Endothelial cell of umbilical vein (primary cell): ENCODE data around the gene GLI2. TPM values are rescaled to one million over a fixed set of nuclear protein-coding genes. Genes with fewer than 3 reads are reported as not detected.

Experiments
- BruUV-seq: library from RNA; stranded (reverse); fragments of 400-500 nt; replicated peaks from 2 replicates; lab custom pipeline; 2021; lab: Mats Ljungman, UMichigan
- CTCF ChIA-PET: fragments of 300-600, 350-600 bp; sonication (Branson Sonifier 250); formaldehyde crosslinking; loops from one replicate; lab custom pipeline; 2021; ENCODE audit warnings: antibody characterized with exemption, inconsistent platforms; lab: Charles Lee
- POLR2A ChIA-PET: fragments of 300-600, 350-600 bp; sonication (Branson Sonifier 250); formaldehyde crosslinking; loops from one replicate; lab custom pipeline; 2021; ENCODE audit warnings: antibody characterized with exemption, inconsistent platforms; lab: Charles Lee
- DNase-seq: peaks from one replicate; pipeline ENCODE4 v3.0.0-alpha.2; 2011; ENCODE audit warnings: low read depth, low spot score
- FAIRE-seq: peaks from 2 replicates; lab custom pipeline; 2011; peaks lifted over from hg19 to GRCh38; lab: Jason Lieb, UNC
- H2AFZ ChIP-seq: 2 replicates; pipeline ENCODE4 v1.6.0; 2012; ENCODE audit warnings: low read depth, low read length, control low read depth, inconsistent platforms
- H3K27ac ChIP-seq: 2 replicates; pipeline ENCODE4 v1.5.1; 2011; ENCODE audit warnings: low read depth, mild to moderate bottlenecking, control low read depth, low read length, moderate library complexity; ENCODE audit not compliant: insufficient read depth
- H3K27me3 ChIP-seq, 2 experiments: 2 replicates each; pipeline versions ENCODE4 v1.6.0 to v1.6.1; 2011; ENCODE audit warnings: low read length in 2 of 2, mixed read lengths in 1 of 2; ENCODE audit not compliant: control insufficient read depth in 2 of 2, insufficient read depth in 2 of 2
- H3K36me3 ChIP-seq, 2 experiments: 2 replicates in 1 of 2; 3 replicates in 1 of 2; pipeline ENCODE4 v1.5.1; 2011; ENCODE audit warnings: low read length in 2 of 2, mild to moderate bottlenecking in 1 of 2, moderate library complexity in 1 of 2; ENCODE audit not compliant: control insufficient read depth in 2 of 2, insufficient read depth in 2 of 2; ENCODE audit errors: extremely low read depth in 1 of 2
- H3K4me1 ChIP-seq: 3 replicates; pipeline ENCODE4 v1.5.1; 2011; ENCODE audit warnings: mild to moderate bottlenecking, low read length; ENCODE audit not compliant: control insufficient read depth, insufficient read depth; ENCODE audit errors: extremely low read depth
- H3K4me2 ChIP-seq: 2 replicates; pipeline ENCODE4 v1.6.1; 2011; ENCODE audit warnings: low read length, control low read depth, mixed read lengths; ENCODE audit not compliant: insufficient read depth
- H3K4me3 ChIP-seq, 3 experiments: fragments of 200-600 bp in 1 of 3; sonication (generic), shearing (Covaris generic) in 1 of 3; replicated peaks in 1 of 3; 2 replicates each; pipeline ENCODE4 v1.5.1; 2011 to 2016; ENCODE audit warnings: control low read depth in 3 of 3, low read length in 3 of 3, mild to moderate bottlenecking in 2 of 3, inconsistent platforms in 1 of 3, low read depth in 1 of 3, moderate library complexity in 1 of 3; ENCODE audit not compliant: insufficient read depth in 1 of 3
- H3K79me2 ChIP-seq: 2 replicates; pipeline ENCODE4 v1.6.0; 2012; ENCODE audit warnings: low read length, inconsistent platforms; ENCODE audit not compliant: control insufficient read depth, insufficient read depth
- H3K9ac ChIP-seq: replicated peaks from 2 replicates; pipeline ENCODE3; 2011; ENCODE audit warnings: low read length, control low read depth; ENCODE audit not compliant: insufficient read depth; ENCODE audit errors: extremely low read depth
- H3K9me1 ChIP-seq: replicated peaks from 3 replicates; pipeline ENCODE4 v1.6.0; 2011; ENCODE audit warnings: mild to moderate bottlenecking, low read length; ENCODE audit not compliant: control insufficient read depth, insufficient read depth; ENCODE audit errors: extremely low read depth
- H3K9me3 ChIP-seq: replicated peaks from 2 replicates; pipeline ENCODE4 v1.5.1; 2012; ENCODE audit warnings: low read length, inconsistent platforms; ENCODE audit not compliant: control insufficient read depth, insufficient read depth
- H4K20me1 ChIP-seq: replicated peaks from 2 replicates; pipeline ENCODE3; 2011; ENCODE audit warnings: mild to moderate bottlenecking, low read length; ENCODE audit not compliant: control insufficient read depth, insufficient read depth; ENCODE audit errors: extremely low read depth
- CTCF ChIP-seq, 2 donors: IDR thresholded peaks; 1 replicate in 1 of 2; 2 replicates in 1 of 2; pipeline ENCODE4 v1.5.1; 2011; ENCODE audit warnings: low read length in 2 of 2, mild to moderate bottlenecking in 2 of 2, moderate library complexity in 2 of 2, control low read depth in 1 of 2, inconsistent platforms in 1 of 2, low read depth in 1 of 2; ENCODE audit not compliant: insufficient read depth in 1 of 2; ENCODE audit errors: extremely low read depth in 1 of 2
- EZH2 ChIP-seq: IDR thresholded peaks from 2 replicates; pipeline ENCODE4 v1.6.1; 2012; ENCODE audit warnings: borderline replicate concordance, low read depth, mild to moderate bottlenecking, moderate library complexity, low read length, inconsistent platforms; ENCODE audit not compliant: severe bottlenecking
- FOS ChIP-seq: IDR thresholded peaks from 2 replicates; pipeline ENCODE4 v1.6.1; 2011; ENCODE audit warnings: mild to moderate bottlenecking, low read length, moderate library complexity, borderline replicate concordance; ENCODE audit not compliant: insufficient read depth
- GATA2 ChIP-seq: IDR thresholded peaks from 2 replicates; pipeline ENCODE4 v1.7.0; 2011; ENCODE audit warnings: low read depth, mild to moderate bottlenecking, moderate library complexity, mixed read lengths, low read length; ENCODE audit not compliant: insufficient read length, insufficient read depth
- JUN ChIP-seq: IDR thresholded peaks from 2 replicates; pipeline ENCODE4 v1.6.1; 2011; ENCODE audit warnings: borderline replicate concordance, low read depth; ENCODE audit not compliant: insufficient read length, insufficient read depth
- MAX ChIP-seq: IDR thresholded peaks from 2 replicates; pipeline ENCODE4 v1.6.1; 2011; ENCODE audit not compliant: insufficient read depth, insufficient read length
- MYC ChIP-seq: IDR thresholded peaks from one replicate; pipeline ENCODE4 v1.6.1; 2011; ENCODE audit warnings: mild to moderate bottlenecking, low read depth, low read length
- POLR2A ChIP-seq: IDR thresholded peaks from 2 replicates; pipeline ENCODE4 v1.6.1; 2012; ENCODE audit warnings: low read depth, mild to moderate bottlenecking, control low read depth, low read length
- POLR2AphosphoS5 ChIP-seq: IDR thresholded peaks from 2 replicates; pipeline ENCODE4 v1.6.1; 2012; ENCODE audit warnings: low read depth, mild to moderate bottlenecking, control low read depth, low read length, moderate library complexity; ENCODE audit not compliant: insufficient read depth
- dilution Hi-C: fragments of 300-500 bp; cut with MboI; formaldehyde crosslinking; loops from one replicate; pipeline ENCODE4 v1.15.0; 2019; ENCODE audit warnings: low sequenced_read_pairs; ENCODE audit not compliant: extremely low pct_ligation_motif_present
- intact Hi-C: fragments of 100-400 bp; cut with micrococcal nuclease; formaldehyde crosslinking; loops from one replicate; pipeline ENCODE4 v1.10.0; 2022
- polyA plus RNA-seq, 4 experiments: library from polyadenylated mRNA; depleted of rRNA in 3 of 4; stranded (reverse) in 3 of 4; unstranded in 1 of 4; fragments of >200 nt; gene quantifications; 2 replicates each; pipeline versions ENCODE4 v1.2.1 to v1.2.3, GENCODE V29; 2011 to 2012; ENCODE audit warnings: missing spikeins in 1 of 4
- total RNA-seq: library from RNA; stranded (reverse); gene quantifications from 2 replicates; pipeline ENCODE4 v1.2.3, GENCODE V29; 2021

GLI2 gene
- total and polyA plus RNA-seq, 2 donors (not counting 3 experiments of a cell fraction or from before 2014, with no cell fraction given) = 0.13 TPM; not detected in 1

DNA sequence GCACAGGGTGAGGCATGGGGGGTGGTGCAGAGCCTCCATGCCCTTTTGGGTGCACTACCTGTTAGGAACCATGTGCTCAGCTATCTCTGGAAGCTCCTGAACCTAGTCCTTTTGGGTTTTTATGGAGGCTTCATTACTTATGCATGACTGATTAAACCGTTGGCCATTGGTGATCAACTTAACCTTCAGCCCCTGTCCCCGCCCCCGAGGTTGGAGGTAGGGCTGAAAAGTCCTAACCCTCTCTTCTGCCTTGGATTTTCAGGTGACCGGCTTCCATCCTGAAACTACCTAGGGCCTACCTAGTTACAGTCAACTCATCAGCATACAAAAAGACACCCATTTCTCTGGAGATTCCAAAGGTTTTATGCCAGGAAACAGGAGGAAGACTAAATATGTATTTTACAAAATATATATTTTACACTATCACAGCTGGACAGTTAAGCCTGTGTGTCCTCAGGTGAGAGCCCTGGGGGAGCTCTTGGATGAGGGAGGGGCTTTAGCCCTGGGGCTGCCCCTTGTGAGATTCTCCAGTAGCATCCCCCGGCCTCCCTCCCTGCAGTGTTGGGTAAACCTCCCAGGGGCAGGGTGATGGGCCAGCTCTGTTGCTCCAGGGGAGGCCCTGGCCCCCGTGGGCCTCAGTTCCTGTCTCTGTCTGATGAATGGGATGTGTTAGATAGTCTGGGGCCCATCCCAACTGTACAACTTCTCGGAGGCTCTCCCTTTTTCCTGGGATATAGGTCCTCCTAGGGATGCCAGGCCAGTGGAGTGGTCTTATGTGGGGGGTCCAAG, 24.1 kb downstream of the GLI2 start:
- BruUV-seq = no TSS peak
- intact Hi-C loops (no loop called here), dilution Hi-C loops (no loop called here)
- peaks cover 0 to 3% of the 10 kb centered on the region in 2 experiments for H3K27me3 ChIP-seq
- no peak overlapping the region for H3K4me2 ChIP-seq
- TF ChIP-seq CTCF (IDR thresholded peaks at IDR 0.05; ENCODE audit: extremely low read depth in 1 of 2, insufficient read depth in 1 of 2, low read depth in 1 of 2, low read length in 2 of 2) (no peak), JUN (no peak), MYC (no peak), GATA2 (no peak), EZH2 (no peak), POLR2AphosphoS5 (no peak), MAX (no peak), FOS (no peak), POLR2A (no peak)
- DNase-seq (no peak), FAIRE-seq (no peak)
- H3K9me3 ChIP-seq = no peaks in the 10 kb centered on the region
- no peaks in the 10 kb centered on the region for H3K9me1 ChIP-seq
- H3K36me3 ChIP-seq = no peaks in the 10 kb centered on the region
- H3K79me2 ChIP-seq = no peaks in the 10 kb centered on the region
- peaks cover 1% of the 10 kb centered on the region for H3K4me1 ChIP-seq
- no peak overlapping the region for H3K9ac ChIP-seq
- H3K27ac ChIP-seq = no peak overlapping the region
- no peaks in the 10 kb centered on the region for H4K20me1 ChIP-seq
- no peak overlapping the region for H2AFZ ChIP-seq
- POLR2A ChIA-PET = no interaction called here
- CTCF ChIA-PET = interaction anchor here (0.7 kb wide), 1 partner anchor 15 kb away, joined by 3 read pairs; no protein-coding TSS in a partner anchor
- H3K4me3 ChIP-seq = no peak overlapping the region
